Heart left ventricle (tissue), 13 donors: ENCODE results near the gene OPN4.

Experiments
- POLR2A ChIP-seq, 2 donors: fragments of 450-650 bp; IDR thresholded peaks; one replicate each; pipeline ENCODE4 v1.6.1; 2017; ENCODE audit warnings: antibody characterized with exemption in 2 of 2, mild to moderate bottlenecking in 2 of 2, moderate library complexity in 2 of 2
- TF ChIP-seq, protein P1 (sequence below), 12 donors: fragments of 200-600 bp; sonication (generic) in 4 of 12; IDR thresholded peaks; one replicate each; pipeline versions ENCODE4 v1.5.0 to v1.8.0; 2018 to 2022; ENCODE audit warnings: antibody characterized with exemption in 12 of 12, mild to moderate bottlenecking in 5 of 12
- donor health status: ischemic (EF 13 %, LVEDD 7.1; RV severe dilation, severe dysfunction).
- donor health status: DM: no; HTN: yes; CAD: no.
- donor health status: DM: no; HTN: no; CAD: no.
- donor health status: ischemic (EF 25% LVEDD 6.9; RV normal size, moderate dysfunction).
- donor health status: ischemic (EF 25% LVEDD 5.7; RV mildly dilated, moderate dysfunction).
- donor health status: ischemic (EF 35%, LVEDD 5.7; RV mildly dilated, moderate dysfunction).
- donor health status: nonischemic (EF 11% LVEDD 7.7; RV severe dilation, severe dysfunction).
- donor health status: DM: yes; HTN: yes; CAD: no.
- donor health status: PGD.
- donor health status: ischemic (EF 29% LVEDD 5.4; RV normal size, mild dysfunction).
- donor health status: nonischemic (EF 23%, LVEDD 6.1; RV moderate dilation, normal function).

GRCh38 chr10:86686972-86687371 is 32.6 kb downstream of the OPN4 start:
- TF ChIP-seq, protein P1, sequence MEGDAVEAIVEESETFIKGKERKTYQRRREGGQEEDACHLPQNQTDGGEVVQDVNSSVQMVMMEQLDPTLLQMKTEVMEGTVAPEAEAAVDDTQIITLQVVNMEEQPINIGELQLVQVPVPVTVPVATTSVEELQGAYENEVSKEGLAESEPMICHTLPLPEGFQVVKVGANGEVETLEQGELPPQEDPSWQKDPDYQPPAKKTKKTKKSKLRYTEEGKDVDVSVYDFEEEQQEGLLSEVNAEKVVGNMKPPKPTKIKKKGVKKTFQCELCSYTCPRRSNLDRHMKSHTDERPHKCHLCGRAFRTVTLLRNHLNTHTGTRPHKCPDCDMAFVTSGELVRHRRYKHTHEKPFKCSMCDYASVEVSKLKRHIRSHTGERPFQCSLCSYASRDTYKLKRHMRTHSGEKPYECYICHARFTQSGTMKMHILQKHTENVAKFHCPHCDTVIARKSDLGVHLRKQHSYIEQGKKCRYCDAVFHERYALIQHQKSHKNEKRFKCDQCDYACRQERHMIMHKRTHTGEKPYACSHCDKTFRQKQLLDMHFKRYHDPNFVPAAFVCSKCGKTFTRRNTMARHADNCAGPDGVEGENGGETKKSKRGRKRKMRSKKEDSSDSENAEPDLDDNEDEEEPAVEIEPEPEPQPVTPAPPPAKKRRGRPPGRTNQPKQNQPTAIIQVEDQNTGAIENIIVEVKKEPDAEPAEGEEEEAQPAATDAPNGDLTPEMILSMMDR (IDR thresholded peaks at IDR 0.05), result no peak
- no peak for TF ChIP-seq POLR2A (IDR thresholded peaks at IDR 0.05)
